ENCODE results near the gene SNURF. TPM values are rescaled to one million over a fixed set of nuclear protein-coding genes. Genes with fewer than 3 reads are reported as not detected.
"Not testable (repeated sequence)": the region's sequence is repeated elsewhere in the genome, so short reads cannot be mapped to it uniquely, and the experiment has no call there.

SNURF gene
- total RNA-seq, 1 donor from 2014 or later, result 16.5 TPM

DNA sequence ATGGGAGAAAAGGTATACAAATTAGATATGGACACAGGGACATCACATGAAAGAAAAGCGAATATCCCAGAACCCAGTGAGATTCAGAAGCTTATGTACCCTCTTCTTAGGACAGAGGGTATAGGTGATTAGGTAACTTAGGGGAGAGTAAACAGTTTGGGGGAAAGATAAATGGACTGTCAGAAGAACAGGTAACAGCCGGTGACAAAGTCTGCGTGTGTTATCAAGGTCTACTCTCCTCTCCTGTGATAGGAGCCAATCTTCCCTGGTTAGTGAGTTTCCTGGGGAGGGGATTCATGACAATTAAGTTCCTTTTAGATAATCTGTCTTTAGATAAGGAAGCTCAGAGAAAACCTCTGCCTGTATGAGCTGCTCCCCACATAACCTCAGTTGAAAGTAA, 30.6 kb upstream of the SNURF start:
- Histone ChIP-seq H3K4me1 (ENCODE audit: insufficient read depth, low read length) (no peaks in the 10 kb centered on the region), H2AFZ (ENCODE audit: low read depth, low read length) (no peak overlapping the region), H3K9me3 (ENCODE audit: insufficient read depth, low read depth, low read length) (peaks cover 3% of the 10 kb centered on the region), H3K79me2 (ENCODE audit: insufficient read depth, low read length) (no peaks in the 10 kb centered on the region), H3K36me3 (ENCODE audit: insufficient read depth, low read length) (no peaks in the 10 kb centered on the region), H3K4me3 (ENCODE audit: insufficient read depth, low read depth, low read length) (no peak overlapping the region), H3K4me2 (ENCODE audit: low read length) (no peak overlapping the region), H3K27ac (ENCODE audit: low read depth, low read length) (no peak overlapping the region), H3K27me3 (ENCODE audit: insufficient read depth, low read length) (no peaks in the 10 kb centered on the region), H4K20me1 (ENCODE audit: insufficient read depth, low read length) (no peaks in the 10 kb centered on the region), H3K9ac (ENCODE audit: low read length) (no peak overlapping the region)
- no peak for DNase-seq (ENCODE audit: low read depth)
- no peak overlapping the region for H3K4me3 Mint-ChIP-seq (ENCODE audit: unreplicated experiment)
- H3K27ac Mint-ChIP-seq (ENCODE audit: unreplicated experiment), result no peak overlapping the region
- TF ChIP-seq CTCF (IDR thresholded peaks at IDR 0.05; ENCODE audit: insufficient read depth, low read depth, low read length) (no peak), EZH2 (IDR thresholded peaks at IDR 0.05; ENCODE audit: insufficient read depth, low read length) (no peak)
- no peaks in the 10 kb centered on the region for H3K36me3 Mint-ChIP-seq (ENCODE audit: low read depth, unreplicated experiment)
- FAIRE-seq, result no peak
- H3K9me3 Mint-ChIP-seq (ENCODE audit: unreplicated experiment), result no peaks in the 10 kb centered on the region
- H3K27me3 Mint-ChIP-seq (ENCODE audit: low read depth, unreplicated experiment), result no peaks in the 10 kb centered on the region
- H3K4me1 Mint-ChIP-seq (ENCODE audit: low read depth, unreplicated experiment), result no peaks in the 10 kb centered on the region

GRCh38 chr15:24924621-24925020, 30.2 kb upstream of the SNURF start:
- no peak overlapping the region for H3K27ac Mint-ChIP-seq (ENCODE audit: unreplicated experiment)
- no peak for FAIRE-seq
- no peak overlapping the region for H3K27ac ChIP-seq (ENCODE audit: low read depth, low read length)

GRCh38 chr15:24931874-24932732, 22.7 kb upstream of the SNURF start:
- not testable (repeated sequence) for H3K9me3 Mint-ChIP-seq (ENCODE audit: unreplicated experiment); H3K4me1 ChIP-seq (ENCODE audit: insufficient read depth, low read length); H3K4me3 ChIP-seq (ENCODE audit: insufficient read depth, low read depth, low read length); H3K27me3 Mint-ChIP-seq (ENCODE audit: low read depth, unreplicated experiment); H2AFZ ChIP-seq (ENCODE audit: low read depth, low read length); H3K79me2 ChIP-seq (ENCODE audit: insufficient read depth, low read length); H3K4me3 Mint-ChIP-seq (ENCODE audit: unreplicated experiment); H3K27me3 ChIP-seq (ENCODE audit: insufficient read depth, low read length); H4K20me1 ChIP-seq (ENCODE audit: insufficient read depth, low read length); DNase-seq (ENCODE audit: low read depth); H3K4me1 Mint-ChIP-seq (ENCODE audit: low read depth, unreplicated experiment); H3K36me3 ChIP-seq (ENCODE audit: insufficient read depth, low read length); H3K27ac ChIP-seq (ENCODE audit: low read depth, low read length); H3K36me3 Mint-ChIP-seq (ENCODE audit: low read depth, unreplicated experiment); H3K4me2 ChIP-seq (ENCODE audit: low read length); FAIRE-seq; H3K9ac ChIP-seq (ENCODE audit: low read length); H3K9me3 ChIP-seq (ENCODE audit: insufficient read depth, low read depth, low read length); H3K27ac Mint-ChIP-seq (ENCODE audit: unreplicated experiment)

More at GRCh38 chr15:24924621-24925020, 30.2 kb upstream of the SNURF start:
- H3K36me3 Mint-ChIP-seq (ENCODE audit: low read depth, unreplicated experiment), result no peaks in the 10 kb centered on the region
- Histone ChIP-seq H2AFZ (ENCODE audit: low read depth, low read length) (no peak overlapping the region), H3K4me2 (ENCODE audit: low read length) (no peak overlapping the region), H3K4me1 (ENCODE audit: insufficient read depth, low read length) (no peaks in the 10 kb centered on the region), H3K9me3 (ENCODE audit: insufficient read depth, low read depth, low read length) (peaks cover 3% of the 10 kb centered on the region), H4K20me1 (ENCODE audit: insufficient read depth, low read length) (no peaks in the 10 kb centered on the region), H3K36me3 (ENCODE audit: insufficient read depth, low read length) (no peaks in the 10 kb centered on the region), H3K9ac (ENCODE audit: low read length) (no peak overlapping the region), H3K27me3 (ENCODE audit: insufficient read depth, low read length) (no peaks in the 10 kb centered on the region), H3K79me2 (ENCODE audit: insufficient read depth, low read length) (no peaks in the 10 kb centered on the region), H3K4me3 (ENCODE audit: insufficient read depth, low read depth, low read length) (no peak overlapping the region)
- TF ChIP-seq EZH2 (IDR thresholded peaks at IDR 0.05; ENCODE audit: insufficient read depth, low read length), result no peak
- no peak for TF ChIP-seq CTCF (IDR thresholded peaks at IDR 0.05; ENCODE audit: insufficient read depth, low read depth, low read length)
- no peaks in the 10 kb centered on the region for H3K4me1 Mint-ChIP-seq (ENCODE audit: low read depth, unreplicated experiment)
- no peaks in the 10 kb centered on the region for H3K27me3 Mint-ChIP-seq (ENCODE audit: low read depth, unreplicated experiment)
- no peak overlapping the region for H3K4me3 Mint-ChIP-seq (ENCODE audit: unreplicated experiment)
- peak; percentile 1 for DNase-seq (ENCODE audit: low read depth)
- no peaks in the 10 kb centered on the region for H3K9me3 Mint-ChIP-seq (ENCODE audit: unreplicated experiment)
